WERI-Rb-1 (cell line): ENCODE measurements around the gene TEX12.

Experiments
- DNase-seq: peaks from one replicate; pipeline ENCODE4 v3.0.0-alpha.2; 2020
- H3K27ac ChIP-seq: fragments of 250-450 bp; sonication (Bioruptor Pico); 2 replicates; pipeline ENCODE4 v1.5.1; 2020; ENCODE audit warnings: mild to moderate bottlenecking, moderate library complexity
- H3K27me3 ChIP-seq: fragments of 250-450 bp; sonication (Bioruptor Pico); 2 replicates; pipeline ENCODE4 v1.5.1; 2021; ENCODE audit warnings: mild to moderate bottlenecking, low read depth, moderate library complexity; ENCODE audit not compliant: insufficient read depth, severe bottlenecking
- H3K36me3 ChIP-seq: fragments of 250-450 bp; sonication (Bioruptor Pico); 2 replicates; pipeline ENCODE4 v1.5.1; 2020; ENCODE audit warnings: mild to moderate bottlenecking, moderate library complexity
- H3K4me3 ChIP-seq: 2 replicates; pipeline ENCODE4 v1.5.1; 2011; ENCODE audit warnings: low read depth, mild to moderate bottlenecking, control low read depth, low read length
- H3K9me3 ChIP-seq: fragments of 250-450 bp; sonication (Bioruptor Pico); 2 replicates; pipeline ENCODE4 v1.5.1; 2021; ENCODE audit warnings: mild to moderate bottlenecking, moderate library complexity; ENCODE audit not compliant: severe bottlenecking
- TF ChIP-seq, protein P1 (sequence below): IDR thresholded peaks from 2 replicates; pipeline ENCODE4 v1.5.1; 2011; ENCODE audit warnings: low read depth, mild to moderate bottlenecking, control low read depth, inconsistent platforms, low read length

Gene TEX12

DNA sequence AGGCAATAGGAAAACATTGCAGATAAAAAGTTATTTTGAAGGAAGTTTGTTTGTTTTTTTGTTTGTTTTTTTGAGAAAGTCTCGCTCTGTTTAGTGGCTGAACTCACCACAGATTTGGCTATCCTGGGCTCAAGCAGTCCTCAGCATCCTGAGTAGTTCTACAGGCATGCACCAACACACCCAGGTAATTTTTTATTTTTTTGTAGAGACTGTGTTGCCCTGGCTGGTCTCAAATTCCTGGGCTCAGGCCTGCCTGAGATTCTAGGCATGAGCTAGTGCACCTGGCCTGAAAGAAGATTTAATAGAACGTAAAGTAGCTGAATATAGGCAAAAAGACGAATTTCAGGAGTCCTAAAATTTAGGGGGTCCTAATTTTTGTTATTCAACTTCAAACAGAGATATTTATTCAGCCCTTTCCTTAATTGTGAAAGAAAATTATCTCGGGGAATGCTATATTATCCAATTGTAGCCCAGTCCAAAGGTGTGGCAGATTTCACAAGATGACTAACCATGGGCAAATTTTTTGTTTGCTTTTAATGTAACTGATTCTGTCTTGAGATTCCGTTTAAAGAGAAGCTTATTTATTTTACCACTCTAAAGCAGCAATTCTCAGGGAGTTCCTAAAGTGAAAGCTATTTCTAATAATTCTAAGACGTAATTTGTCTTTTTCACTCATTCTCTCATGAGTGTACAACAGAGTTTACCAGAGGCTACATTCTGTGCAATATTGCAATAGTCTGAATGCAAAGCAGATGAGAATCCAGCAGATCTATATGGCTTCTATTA is 4.2 kb upstream of the TEX12 start:
- TF ChIP-seq, protein P1, sequence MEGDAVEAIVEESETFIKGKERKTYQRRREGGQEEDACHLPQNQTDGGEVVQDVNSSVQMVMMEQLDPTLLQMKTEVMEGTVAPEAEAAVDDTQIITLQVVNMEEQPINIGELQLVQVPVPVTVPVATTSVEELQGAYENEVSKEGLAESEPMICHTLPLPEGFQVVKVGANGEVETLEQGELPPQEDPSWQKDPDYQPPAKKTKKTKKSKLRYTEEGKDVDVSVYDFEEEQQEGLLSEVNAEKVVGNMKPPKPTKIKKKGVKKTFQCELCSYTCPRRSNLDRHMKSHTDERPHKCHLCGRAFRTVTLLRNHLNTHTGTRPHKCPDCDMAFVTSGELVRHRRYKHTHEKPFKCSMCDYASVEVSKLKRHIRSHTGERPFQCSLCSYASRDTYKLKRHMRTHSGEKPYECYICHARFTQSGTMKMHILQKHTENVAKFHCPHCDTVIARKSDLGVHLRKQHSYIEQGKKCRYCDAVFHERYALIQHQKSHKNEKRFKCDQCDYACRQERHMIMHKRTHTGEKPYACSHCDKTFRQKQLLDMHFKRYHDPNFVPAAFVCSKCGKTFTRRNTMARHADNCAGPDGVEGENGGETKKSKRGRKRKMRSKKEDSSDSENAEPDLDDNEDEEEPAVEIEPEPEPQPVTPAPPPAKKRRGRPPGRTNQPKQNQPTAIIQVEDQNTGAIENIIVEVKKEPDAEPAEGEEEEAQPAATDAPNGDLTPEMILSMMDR, result no peak
- H3K4me3 ChIP-seq, result no peak overlapping the region
- no peak for DNase-seq

GRCh38 chr11:112163875-112164685 is 3.1 kb upstream of the TEX12 start, which contains the start of gene IL18:
Gene IL18 (minus strand): TSS chr11:112164094. CDS start chr11:112155053, 9,041 bp downstream.
- H3K4me3 ChIP-seq, result no peak within 1 kb of the TSS
- no peaks in the 10 kb centered on the region for H3K9me3 ChIP-seq
- no peaks in the 10 kb centered on the region for H3K36me3 ChIP-seq
- no peaks in the 10 kb centered on the region for H3K27me3 ChIP-seq
- no peak within 1 kb of the TSS for H3K27ac ChIP-seq
- no peak for DNase-seq
- TF ChIP-seq, protein P1, result no peak

More for the DNA sequence above, 4.2 kb upstream of the TEX12 start:
- H3K36me3 ChIP-seq, result no peaks in the 10 kb centered on the region
- H3K27ac ChIP-seq, result no peak overlapping the region
- H3K9me3 ChIP-seq, result no peaks in the 10 kb centered on the region
- no peaks in the 10 kb centered on the region for H3K27me3 ChIP-seq

- Histone ChIP-seq H3K27ac (no peak overlapping the region), H3K36me3 (no peaks in the 10 kb centered on the region), H3K27me3 (no peaks in the 10 kb centered on the region), H3K4me3 (no peak overlapping the region), H3K9me3 (no peaks in the 10 kb centered on the region)
- TF ChIP-seq, protein P1, result no peak
- no peak for DNase-seq
Observed at GRCh38 chr11:112165049-112165448, 2.1 kb upstream of the TEX12 start.

- H3K9me3 ChIP-seq, result no peaks in the 10 kb centered on the region
Observed at GRCh38 chr11:112166562-112166961, 610 bp upstream of the TEX12 start.

DNA sequence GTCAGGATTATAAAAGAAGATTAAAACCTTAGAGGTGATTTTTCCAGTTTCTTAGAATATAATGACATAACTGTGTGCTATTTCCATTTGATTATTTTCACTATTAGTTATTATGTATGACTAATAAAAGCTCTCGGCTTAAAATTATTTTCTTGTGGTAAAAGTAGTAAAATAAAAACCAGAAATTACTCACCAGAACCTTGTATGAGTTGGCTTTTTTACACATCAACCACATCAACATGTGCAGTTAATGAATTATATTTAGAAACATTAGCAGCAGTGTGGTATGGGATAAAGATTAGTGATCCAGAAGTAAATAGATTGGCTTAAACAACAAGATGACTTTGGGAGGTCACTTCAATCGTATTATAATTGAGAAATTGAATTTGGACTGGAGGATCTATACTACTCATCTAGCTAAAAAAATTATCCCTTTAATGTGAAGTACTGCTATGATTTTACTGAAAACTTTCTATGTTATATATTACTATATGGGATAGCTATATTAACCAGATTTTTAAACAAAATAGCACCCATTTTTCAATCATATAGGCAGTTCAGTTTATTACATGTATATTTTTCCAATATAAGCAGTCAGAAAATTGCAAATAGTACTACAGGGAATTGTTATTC is 5.3 kb downstream of the TEX12 start:
- Histone ChIP-seq H3K27ac (no peak overlapping the region), H3K4me3 (no peak overlapping the region), H3K27me3 (no peaks in the 10 kb centered on the region), H3K9me3 (no peaks in the 10 kb centered on the region), H3K36me3 (no peaks in the 10 kb centered on the region)
- TF ChIP-seq, protein P1, result no peak
- no peak for DNase-seq

More at GRCh38 chr11:112166562-112166961, 610 bp upstream of the TEX12 start:
- Histone ChIP-seq H3K27ac (no peak overlapping the region), H3K27me3 (no peaks in the 10 kb centered on the region), H3K4me3 (no peak overlapping the region), H3K36me3 (no peaks in the 10 kb centered on the region)
- no peak for DNase-seq
- TF ChIP-seq, protein P1, result no peak
